ENCODE results near the gene MICA. TPM values are rescaled to one million over a fixed set of nuclear protein-coding genes. Genes with fewer than 3 reads are reported as not detected.
"Not testable (repeated sequence)": the region's sequence is repeated elsewhere in the genome, so short reads cannot be mapped to it uniquely, and the experiment has no call there.

Gene MICA
- total RNA-seq, 1 donor from 2014 or later = 11.0 TPM

- ATAC-seq = not testable (repeated sequence)
Measured at GRCh38 chr6:31414148-31414770, 10.9 kb downstream of the MICA start.

- ATAC-seq = no peak
Measured at GRCh38 chr6:31414771-31415265, 11.4 kb downstream of the MICA start.

- ATAC-seq = no peak
Measured at GRCh38 chr6:31416394-31417014, 13.1 kb downstream of the MICA start.

- no peak for ATAC-seq
Measured at GRCh38 chr6:31418251-31418650, 14.9 kb downstream of the MICA start.

GRCh38 chr6:31419842-31420241 is 16.4 kb downstream of the MICA start:
- ATAC-seq = no peak

- no peak for ATAC-seq
Measured at GRCh38 chr6:31420546-31420945, 17.2 kb downstream of the MICA start.

- no peak for ATAC-seq
Measured at GRCh38 chr6:31422587-31422986, 19.2 kb downstream of the MICA start.

GRCh38 chr6:31423550-31423949 is 20.2 kb downstream of the MICA start:
- ATAC-seq = no peak

GRCh38 chr6:31426395-31427354 is 23.3 kb downstream of the MICA start:
- no peak for ATAC-seq

GRCh38 chr6:31430449-31430848 is 27.1 kb downstream of the MICA start:
- no peak for ATAC-seq

GRCh38 chr6:31435051-31435450 is 31.7 kb downstream of the MICA start:
- ATAC-seq = not testable (repeated sequence)

- no peak for ATAC-seq
Measured at GRCh38 chr6:31438222-31438621, 34.8 kb downstream of the MICA start.

GRCh38 chr6:31438677-31439076 is 35.3 kb downstream of the MICA start:
- no peak for ATAC-seq

GRCh38 chr6:31441365-31442267 is 38.2 kb downstream of the MICA start:
- ATAC-seq = peak; percentile 87

- no peak for ATAC-seq
Measured at GRCh38 chr6:31446481-31446880, 43.1 kb downstream of the MICA start.

GRCh38 chr6:31446999-31447789 is 43.8 kb downstream of the MICA start:
- ATAC-seq = not testable (repeated sequence)

GRCh38 chr6:31450751-31451150 is 47.4 kb downstream of the MICA start:
- no peak for ATAC-seq

GRCh38 chr6:31452859-31453258 is 49.5 kb downstream of the MICA start:
- no peak for ATAC-seq

GRCh38 chr6:31453259-31453658 is 49.9 kb downstream of the MICA start:
- ATAC-seq = peak; percentile 63

GRCh38 chr6:31459864-31460263 is 56.5 kb downstream of the MICA start:
- ATAC-seq = not testable (repeated sequence)

GRCh38 chr6:31460361-31461025 is 57.1 kb downstream of the MICA start:
- ATAC-seq = no peak

All from esophagus mucosa (tissue), 1 donor.